SK-N-MC (cell line): ENCODE measurements around the gene SLC25A15.

ENCODE experiments used
- EZH2 ChIP-seq: fragments of 200-600 bp; sonication (generic); IDR thresholded peaks from one replicate; pipeline ENCODE4 v1.6.1; 2017; ENCODE audit warnings: antibody characterized with exemption
- FOXP2 ChIP-seq: optimal IDR thresholded peaks from 2 replicates; pipeline ENCODE3; 2011; ENCODE audit warnings: mild to moderate bottlenecking, moderate library complexity; ENCODE audit not compliant: insufficient read depth; ENCODE audit errors: extremely low read length, control extremely low read depth
- POLR2AphosphoS5 ChIP-seq: IDR thresholded peaks from 2 replicates; pipeline ENCODE4 v1.6.1; 2012; ENCODE audit warnings: mild to moderate bottlenecking, low read depth, low read length, borderline replicate concordance

DNA sequence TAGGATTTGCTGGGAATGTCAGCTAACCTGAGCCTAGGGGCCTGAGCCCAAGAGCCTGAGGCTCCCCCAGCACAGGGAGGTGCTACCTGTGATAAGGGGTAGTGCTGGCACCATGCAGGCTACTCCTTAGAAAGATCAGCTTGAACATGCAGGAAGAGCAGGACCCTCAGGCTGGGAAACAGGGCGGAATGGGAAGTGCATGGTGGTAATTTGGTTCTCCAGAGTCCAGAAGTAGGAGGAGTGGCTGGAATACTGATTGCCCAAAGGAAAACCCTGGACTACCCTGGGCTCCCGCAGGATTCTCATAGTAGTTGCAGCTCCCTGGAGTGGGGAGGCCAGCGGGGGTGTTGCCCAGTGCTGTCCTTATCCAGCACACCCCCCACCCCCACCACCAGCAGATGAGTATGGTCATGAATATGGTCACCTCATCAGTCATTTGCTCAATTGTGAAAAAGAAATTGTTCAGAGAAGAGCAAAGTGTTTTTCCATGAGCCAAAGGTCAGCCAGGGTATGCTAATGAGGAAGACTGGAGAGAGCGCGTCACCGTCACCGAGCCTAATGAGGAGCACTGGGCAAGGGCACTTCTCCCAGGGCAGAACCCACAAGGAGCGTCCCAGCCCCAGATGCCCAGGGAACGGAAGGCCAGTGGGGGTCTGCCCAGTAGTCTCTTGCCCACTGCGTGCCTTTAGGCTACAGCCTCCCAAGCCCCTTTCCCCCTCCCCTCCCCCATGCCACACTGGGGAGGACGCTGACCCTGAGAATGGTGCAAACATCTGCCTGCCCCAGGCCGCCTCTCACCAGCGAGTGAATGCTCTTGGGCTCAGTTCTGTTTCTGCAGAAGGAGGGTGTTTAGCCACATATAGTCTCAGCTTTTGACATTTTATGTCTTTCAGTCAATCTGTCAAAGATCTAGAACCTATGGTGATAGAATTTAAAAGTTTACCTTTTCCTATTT is 5.3 kb downstream of the SLC25A15 start:
- TF ChIP-seq POLR2AphosphoS5, result no peak
- TF ChIP-seq EZH2, result no peak
- no peak for TF ChIP-seq FOXP2
